SW480 (cell line): ENCODE results near the gene SCAMP3.

Experiments used
- DNase-seq: peaks from one replicate; pipeline ENCODE4 v3.0.0-alpha.2; 2016; ENCODE audit warnings: low spot score

The SCAMP3 gene

GRCh38 chr1:155261852-155262673, at the start of gene SCAMP3:
Gene SCAMP3, minus strand, starts transcription at chr1:155262360. Its CDS starts 209 bp downstream, at chr1:155262151.
- peak; percentile 97 for DNase-seq

GRCh38 chr1:155309423-155310021, 47.4 kb upstream of the SCAMP3 start:
- DNase-seq, result peak; percentile 51

DNA sequence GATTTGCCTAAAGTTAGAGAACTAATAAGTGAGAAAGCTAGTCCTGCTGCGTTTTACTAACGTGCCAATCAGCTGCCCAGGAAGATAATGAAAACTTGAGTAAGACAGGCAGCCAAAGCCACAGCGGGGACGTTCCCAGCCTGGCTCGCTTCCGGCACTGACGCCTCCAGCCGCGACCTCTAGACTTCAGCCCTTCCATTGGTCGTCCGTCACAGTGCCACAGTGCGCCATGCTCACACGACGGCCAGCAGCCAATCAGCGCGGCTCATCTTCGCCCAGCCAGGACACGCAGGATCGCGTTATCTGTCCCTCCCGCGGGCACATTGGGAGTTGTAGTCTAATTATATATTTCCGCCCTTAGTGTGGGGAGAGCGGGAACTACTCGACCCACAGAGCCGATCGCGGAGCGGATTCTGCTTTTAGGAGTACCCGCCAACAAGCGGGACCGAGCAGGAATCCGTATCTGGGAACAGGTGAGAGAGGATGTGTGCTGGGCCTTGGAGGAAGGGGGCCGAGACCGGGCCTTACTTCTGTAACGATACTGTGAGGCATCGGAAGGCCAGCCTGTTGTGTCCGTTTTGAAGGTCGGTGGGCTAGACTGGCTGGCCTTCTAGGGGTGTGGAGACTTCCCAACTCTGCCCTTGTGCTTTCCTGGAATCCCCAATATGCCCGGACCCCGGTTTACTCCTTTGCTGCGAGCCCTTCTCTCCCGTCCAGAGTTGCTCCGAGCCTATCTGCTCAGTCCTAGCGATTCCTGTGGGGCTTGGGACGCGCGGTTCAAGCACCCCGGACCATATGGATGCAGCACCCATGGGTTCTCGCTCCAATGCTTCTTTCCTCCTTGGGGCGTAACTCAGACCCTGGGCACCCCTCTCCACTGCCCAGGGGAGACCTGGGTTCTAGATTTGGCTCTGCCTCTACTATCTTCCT, 46.6 kb upstream of the SCAMP3 start, which contains the start of gene FDPS:
Gene FDPS (plus strand): TSS at position 374 of the 930 bp plus-strand sequence. CDS start 924 bp downstream, outside the sequence.
- DNase-seq, result peak; percentile 98

GRCh38 chr1:155307247-155307740, 45.1 kb upstream of the SCAMP3 start:
- peak; percentile 41 for DNase-seq

- peak; percentile 68 for DNase-seq
Observed at GRCh38 chr1:155305881-155306391, 43.8 kb upstream of the SCAMP3 start.

GRCh38 chr1:155304558-155305063, 42.5 kb upstream of the SCAMP3 start:
- DNase-seq, result no peak

DNA sequence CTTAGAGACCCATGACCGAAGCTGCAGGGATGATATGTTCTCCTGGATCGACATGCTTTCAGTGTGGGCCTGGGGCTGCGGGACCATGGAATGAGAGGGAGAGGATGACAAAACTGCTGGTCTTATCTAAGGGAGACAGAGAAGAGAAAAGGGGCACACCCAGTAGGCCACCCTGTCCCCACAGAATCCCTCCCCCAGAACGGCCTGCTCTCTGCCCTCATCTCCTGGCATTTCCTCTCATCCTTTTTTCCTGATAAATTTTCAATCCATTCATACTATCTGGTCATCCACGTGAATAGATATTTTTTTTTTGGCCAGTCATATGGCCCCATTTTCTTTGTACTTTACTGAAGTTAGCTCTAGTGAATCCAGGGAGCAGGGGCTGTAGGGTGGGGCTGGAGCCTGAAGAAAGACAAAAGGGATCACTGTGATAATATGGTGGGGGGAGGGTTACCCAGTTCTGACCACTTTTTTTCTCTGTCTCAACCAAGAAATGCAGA, 39.2 kb upstream of the SCAMP3 start, which contains the start of gene PKLR:
Gene PKLR (minus strand): TSS at position 97 of the 500 bp plus-strand sequence. CDS start 43 bp downstream, at position 54.
- DNase-seq, result no peak

- DNase-seq, result no peak
Observed at GRCh38 chr1:155300553-155301329, 38.6 kb upstream of the SCAMP3 start.

DNA sequence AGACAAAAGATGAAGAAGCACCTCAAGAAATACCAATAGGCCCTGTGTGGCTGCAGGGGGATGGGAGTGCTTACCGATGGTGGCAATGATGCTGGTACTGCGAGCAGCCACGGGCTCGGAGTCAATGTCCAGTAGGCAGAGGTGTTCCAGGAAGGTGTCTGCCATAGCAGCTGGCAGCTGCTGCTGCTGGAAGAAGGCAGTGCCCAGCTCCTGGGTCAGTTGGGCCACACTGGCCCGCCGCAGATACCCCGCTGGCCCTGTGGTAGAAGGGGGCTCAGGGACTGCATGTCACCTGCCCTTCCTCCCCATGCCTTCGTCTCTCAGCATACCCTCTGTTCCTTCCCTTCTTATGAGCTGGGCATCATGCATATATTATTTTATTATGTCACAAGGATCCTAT, 37.9 kb upstream of the SCAMP3 start:
- DNase-seq, result no peak

- DNase-seq, result no peak
Observed at GRCh38 chr1:155297384-155297783, 35.2 kb upstream of the SCAMP3 start.

- DNase-seq, result no peak
Observed at GRCh38 chr1:155296661-155297060, 34.5 kb upstream of the SCAMP3 start.

DNA sequence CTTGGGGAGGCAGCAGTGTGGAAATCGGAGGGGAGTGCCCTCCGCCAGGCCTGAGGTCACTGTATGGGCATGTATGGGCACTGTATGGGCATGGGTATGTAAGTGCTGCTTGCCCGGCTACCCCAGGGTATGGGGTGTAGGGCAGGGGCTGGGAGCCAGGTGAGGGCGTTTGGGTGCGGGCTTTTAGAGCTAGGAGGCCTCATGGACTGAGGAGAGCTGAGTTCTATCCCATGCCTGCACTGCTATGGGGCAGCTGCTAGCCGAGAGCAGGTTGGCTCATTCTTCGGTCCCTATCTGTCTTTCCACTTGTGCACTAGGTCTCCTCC, 33.7 kb upstream of the SCAMP3 start:
- DNase-seq, result no peak

GRCh38 chr1:155295183-155295941, 33.2 kb upstream of the SCAMP3 start:
- no peak for DNase-seq

- no peak for DNase-seq
Observed at GRCh38 chr1:155294520-155295182, 32.5 kb upstream of the SCAMP3 start.

DNA sequence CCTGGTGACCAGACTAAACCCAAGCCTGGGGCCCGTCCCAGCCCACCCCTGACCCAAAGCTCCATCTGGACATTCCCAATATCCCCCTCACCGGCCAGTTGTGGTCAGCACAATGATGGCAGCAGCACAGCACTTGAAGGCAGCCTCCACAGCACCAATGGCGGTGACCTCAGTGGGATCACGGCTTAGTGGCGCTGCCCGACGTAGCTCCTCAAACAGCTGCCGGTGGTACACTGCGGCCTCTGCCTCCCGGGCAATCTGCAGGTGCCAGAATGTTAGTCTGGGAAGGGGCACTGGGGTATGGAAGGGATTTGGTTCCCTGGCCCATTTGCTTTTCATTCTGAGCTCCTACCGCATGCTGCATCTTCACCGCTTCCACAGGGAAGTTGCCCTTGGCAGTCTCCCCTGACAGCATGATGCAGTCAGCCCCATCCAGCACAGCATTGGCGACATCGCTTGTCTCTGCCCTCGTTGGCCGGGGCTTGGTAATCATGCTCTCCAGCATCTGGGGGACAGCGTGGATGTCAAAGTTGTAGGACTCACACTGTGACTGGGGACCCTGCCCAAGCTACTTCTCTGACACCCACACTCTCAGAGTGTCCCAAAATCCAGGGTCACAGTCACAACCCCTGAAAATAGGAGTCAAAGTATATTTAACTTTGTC, 31.1 kb upstream of the SCAMP3 start:
- DNase-seq, result no peak

DNA sequence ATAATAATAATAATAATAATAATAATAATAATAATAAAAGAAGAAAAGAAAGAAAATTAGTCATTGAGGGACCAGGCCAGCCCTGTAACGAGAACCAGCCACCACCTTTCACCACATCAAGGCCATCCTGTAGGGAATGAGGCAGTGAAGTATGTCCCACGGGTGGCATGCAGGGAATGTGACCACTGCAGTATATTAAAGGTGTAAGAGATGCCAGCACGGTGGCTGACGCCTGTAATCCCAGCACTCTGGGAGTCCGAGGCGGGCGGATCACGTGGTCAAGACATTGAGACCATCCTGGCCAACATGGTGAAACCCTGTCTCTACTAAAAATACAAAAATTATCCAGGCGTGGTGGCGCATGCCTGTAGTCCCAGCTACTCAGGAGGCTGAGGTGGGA, 28.8 kb upstream of the SCAMP3 start:
- DNase-seq, result peak; percentile 52

DNA sequence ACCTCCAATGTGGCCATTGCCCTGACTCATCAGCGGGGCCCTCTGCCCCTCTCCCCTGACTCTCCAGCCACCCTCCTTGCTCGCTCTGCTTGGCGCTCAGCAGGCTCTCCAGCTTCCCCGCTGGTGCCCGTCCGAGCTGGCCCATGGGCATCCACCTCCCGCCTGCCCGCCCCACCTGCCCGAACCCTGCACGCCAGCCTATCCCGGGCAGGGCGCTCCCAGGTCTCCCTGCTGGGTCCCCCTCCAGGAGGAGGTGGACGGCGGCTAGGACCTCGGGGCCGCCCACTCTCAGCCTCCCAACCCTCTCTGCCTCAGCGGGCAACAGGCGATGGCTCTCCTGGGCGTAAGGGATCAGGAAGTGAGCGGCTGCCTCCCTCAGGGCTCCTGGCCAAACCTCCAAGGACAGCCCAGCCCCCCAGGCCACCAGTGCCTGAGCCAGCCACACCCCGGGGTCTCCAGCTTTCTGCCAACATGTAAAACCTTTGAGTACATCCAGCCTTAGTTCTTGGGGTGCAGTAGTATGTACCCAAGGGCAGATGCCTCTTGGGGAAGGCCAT, 25.9 kb upstream of the SCAMP3 start:
- no peak for DNase-seq

DNA sequence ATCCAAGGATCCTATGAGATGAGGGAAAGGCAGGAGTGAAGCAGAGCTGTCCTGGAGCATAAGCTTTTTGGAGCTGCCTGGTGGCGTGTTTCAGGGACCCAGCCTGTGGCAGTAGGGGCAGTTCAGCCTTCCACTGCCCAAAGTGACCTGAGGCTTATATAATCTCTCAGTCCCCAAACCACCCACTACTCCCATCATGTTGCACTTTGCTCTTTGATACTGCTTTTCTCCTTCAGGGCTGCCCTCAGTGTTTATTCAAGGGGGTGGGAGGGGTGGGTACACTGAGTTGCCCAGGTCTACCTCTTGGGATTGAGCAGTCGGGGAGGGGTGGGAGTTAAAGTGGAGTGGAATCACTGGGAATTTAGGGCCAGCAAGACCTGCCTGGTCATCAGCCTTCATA, 24.4 kb upstream of the SCAMP3 start:
- DNase-seq, result no peak
